ENCODE results near the gene C5orf22. TPM values are rescaled to one million over a fixed set of nuclear protein-coding genes. Genes with fewer than 3 reads are reported as not detected.

Gene C5orf22
- total and polyA plus RNA-seq, 10 of the 15 experiments (the other 5 are each of a cell fraction or from before 2014, with no cell fraction given), result 10.5 to 35.5 (median 24.0) TPM

GRCh38 chr5:31516802-31517201, 15.3 kb upstream of the C5orf22 start:
- ATAC-seq (no peak), FAIRE-seq (no peak), DNase-seq (ENCODE audit: low read depth, low spot score) (no peak)
- no peak overlapping the region for H3K27ac ChIP-seq (ENCODE audit: control insufficient read depth, insufficient read depth)
- H3K27me3 ChIP-seq (replicated peaks in 1 of 2; ENCODE audit: control insufficient read depth in 2 of 2, insufficient read depth in 2 of 2, low read length in 1 of 2), result no peaks in the 10 kb centered on the region
- SMC1A ChIA-PET (ENCODE audit: uncharacterized antibody, unreplicated experiment), result no interaction called here
- H3K9me3 ChIP-seq (replicated peaks; ENCODE audit: control insufficient read depth, insufficient read depth, low read length), result no peaks in the 10 kb centered on the region
- RAD21 ChIA-PET (ENCODE audit: unreplicated experiment), result no interaction called here
- CTCF ChIA-PET, result no interaction called here
- H3K36me3 ChIP-seq (ENCODE audit: control insufficient read depth in 2 of 2, insufficient read depth in 2 of 2, low read length in 1 of 2), result peaks cover 11 to 29% of the 10 kb centered on the region in 2 experiments
- H4K20me1 ChIP-seq (ENCODE audit: control insufficient read depth, insufficient read depth), result no peaks in the 10 kb centered on the region
- H3K9ac ChIP-seq (ENCODE audit: control insufficient read depth, insufficient read depth, low read length), result no peak overlapping the region
- H3K4me2 ChIP-seq (ENCODE audit: control insufficient read depth, insufficient read depth), result no peak overlapping the region
- BruUV-seq (replicated peaks), result no TSS peak
- in situ Hi-C loops (cut with MboI), result no loop called here
- no peak overlapping the region for H3K4me3 ChIP-seq
- intact Hi-C loops (cut with micrococcal nuclease; ENCODE audit: unreplicated experiment), result no loop called here
- WGBS (ENCODE audit: insufficient coverage, insufficient replicate concordance, low lambda C conversion rate, missing lambda C conversion rate), result 4% methylated on average over 1 of the region's 1 CpG
- no peaks in the 10 kb centered on the region for H3K79me2 ChIP-seq (ENCODE audit: control insufficient read depth, insufficient read depth, low read length)
- H2AFZ ChIP-seq (ENCODE audit: control insufficient read depth, low read depth, low read length), result no peak overlapping the region
- POLR2A ChIA-PET, result no interaction called here
- H3K4me1 ChIP-seq (ENCODE audit: control insufficient read depth, insufficient read depth, low read length), result no peaks in the 10 kb centered on the region
- no peak for TF ChIP-seq RB1 (IDR thresholded peaks at IDR 0.05; ENCODE audit: borderline replicate concordance)
- no peak for TF ChIP-seq BMI1 (IDR thresholded peaks at IDR 0.05; ENCODE audit: borderline replicate concordance)
- TF ChIP-seq BCLAF1 (IDR thresholded peaks at IDR 0.05), result no peak
- TF ChIP-seq NFYA (IDR thresholded peaks at IDR 0.05; ENCODE audit: borderline replicate concordance, low read depth, low read length), result no peak
- no peak for TF ChIP-seq ZBTB4 (CRISPR knock-in tag; IDR thresholded peaks at IDR 0.05)
- no peak for TF ChIP-seq EP300 (IDR thresholded peaks at IDR 0.05; ENCODE audit: borderline replicate concordance in 1 of 2, control insufficient read depth in 1 of 2, low read depth in 2 of 2, low read length in 2 of 2)
- TF ChIP-seq PKNOX1 (IDR thresholded peaks at IDR 0.05), result no peak
- no peak for TF ChIP-seq NBN (IDR thresholded peaks at IDR 0.05)
- no peak for TF ChIP-seq POLR2AphosphoS2 (IDR thresholded peaks at IDR 0.05; ENCODE audit: low read depth, low read length)
- TF ChIP-seq NKRF (conservative IDR thresholded peaks at IDR 0.05), result no peak
- TF ChIP-seq SMC3 (IDR thresholded peaks at IDR 0.05; ENCODE audit: borderline replicate concordance, low read length), result no peak
- TF ChIP-seq MTA3 (IDR thresholded peaks at IDR 0.05; ENCODE audit: borderline replicate concordance, low read length), result no peak
- no peak for TF ChIP-seq CHD1 (IDR thresholded peaks at IDR 0.05; ENCODE audit: low read depth, low read length)
- TF ChIP-seq SUPT20H (IDR thresholded peaks at IDR 0.05; ENCODE audit: borderline replicate concordance, control insufficient read depth, low read depth, low read length), result no peak
- TF ChIP-seq ZNF384 (IDR thresholded peaks at IDR 0.05; ENCODE audit: borderline replicate concordance, low read depth, low read length), result no peak
